Psoas muscle (tissue), 8 donors: ENCODE measurements around the gene BIRC7. TPM values are rescaled to one million over a fixed set of nuclear protein-coding genes. Genes with fewer than 3 reads are reported as not detected.

Experiments used
- ATAC-seq, 4 donors: fragments of 200-7000 bp; cut with Tn5 transposase; one replicate each; pipeline ENCODE4 v1.9.1; 2020; ENCODE audit warnings: moderate library complexity in 3 of 4, mild to moderate bottlenecking in 2 of 4
- DNase-seq, 2 donors: peaks; one replicate each; pipeline ENCODE4 v3.0.0-alpha.2; 2020
- H3K27ac ChIP-seq: fragments of 200-600 bp; one replicate; pipeline ENCODE4 v1.8.0; 2022
- H3K27me3 ChIP-seq, 3 donors: fragments of 200-600 bp in 1 of 3; one replicate each; pipeline versions ENCODE4 v1.6.1 to v1.8.0; 2013 to 2022; ENCODE audit warnings: low read length in 2 of 3, mild to moderate bottlenecking in 2 of 3, moderate library complexity in 1 of 3; ENCODE audit not compliant: insufficient read depth in 3 of 3
- H3K36me3 ChIP-seq, 2 donors: fragments of 200-600 bp in 1 of 2; one replicate each; pipeline versions ENCODE4 v1.6.1 to v1.8.0; 2013 to 2022; ENCODE audit warnings: low read depth in 1 of 2, mild to moderate bottlenecking in 1 of 2, moderate library complexity in 1 of 2; ENCODE audit not compliant: insufficient read depth in 1 of 2
- H3K4me1 ChIP-seq: fragments of 200-600 bp; one replicate; pipeline ENCODE4 v1.8.0; 2022
- H3K4me3 ChIP-seq: fragments of 200-600 bp; one replicate; pipeline ENCODE4 v1.8.0; 2022; ENCODE audit warnings: mild to moderate bottlenecking
- H3K9me3 ChIP-seq: fragments of 200-600 bp; one replicate; pipeline ENCODE4 v1.8.0; 2022
- CTCF ChIP-seq: fragments of 200-600 bp; IDR thresholded peaks from one replicate; pipeline ENCODE4 v1.8.0; 2022; ENCODE audit warnings: antibody characterized with exemption
- WGBS, 3 donors: extraction: QIAGEN DNeasy Blood & Tissue Kit; methylation state at CpG; one replicate each; pipeline versions ENCODE4 v1.1.6 to v1.1.7; 2013; 5-methylcytosine and 5-hydroxymethylcytosine counted together
- intact Hi-C, 2 donors: fragments of 100-400 bp; cut with DNase I; formaldehyde crosslinking; loops; one replicate each; pipeline versions ENCODE4 v1.11.0 to v1.14.2; 2022
- polyA plus RNA-seq, 3 donors: library from polyadenylated mRNA; stranded (reverse); fragments of 200-250 nt; gene quantifications; one replicate each; pipeline ENCODE4 v1.2.3, GENCODE V29; 2013
- total RNA-seq, 4 donors: library from RNA; stranded (reverse); fragmentation: NEBNext Ultra II Directional in 2 of 4; extraction: Animal tissue kit (Norgen Biotek cat#: 25700) in 2 of 4; gene quantifications; one replicate each; pipeline versions ENCODE4 v1.2.1 to v1.2.4, GENCODE V29; 2021 to 2023
- donor health status: healthy with polysubstance abuse.
- donor health status: DM: no; HTN: no; CAD: no; lungs with moderate emphysema.
- donor health status: Bipolar disorder and iron deficiency.
- donor health status: healthy.
- donor health status: DM: yes; HTN: yes; CAD: no.
- donor health status: DM: no; HTN: no; CAD: no.
- donor health status: DM: no; HTN: no; CAD: no.
- donor health status: DM: yes; HTN: yes; CAD: no.

BIRC7 gene
- total and polyA plus RNA-seq, 7 donors, result 0.04 TPM; not detected in 6

- DNase-seq, result no peak
- intact Hi-C loops, result no loop called here
Measured at GRCh38 chr20:63215101-63216040, 20.3 kb upstream of the BIRC7 start.

GRCh38 chr20:63216041-63216848 lies 19.5 kb upstream of the BIRC7 start, which contains the start of gene YTHDF1:
TSS of gene YTHDF1 (minus strand) at chr20:63216131. CDS start at chr20:63215892, 239 bp downstream.
- Histone ChIP-seq H3K4me3 (peak within 1 kb of the TSS; percentile 96), H3K27me3 (peaks cover 0 to 5% (median 2%) of the 10 kb centered on the region in 3 donors), H3K9me3 (no peaks in the 10 kb centered on the region), H3K36me3 (peaks cover 8 to 35% of the 10 kb centered on the region in 2 donors), H3K4me1 (peaks cover 42% of the 10 kb centered on the region), H3K27ac (peak within 1 kb of the TSS; percentile 84)
- peak; percentile 97 to 99 (median 98) for ATAC-seq
- WGBS, 3 donors, result 0 to 2% (median 1%) methylated on average over 20 to 96 of the region's 96 CpGs
- no peak for TF ChIP-seq CTCF
- intact Hi-C loops, result no loop called here
- peak; percentile 98 to 99 for DNase-seq

More at GRCh38 chr20:63215101-63216040, 20.3 kb upstream of the BIRC7 start:
- Histone ChIP-seq H3K4me1 (peaks cover 48% of the 10 kb centered on the region), H3K9me3 (no peaks in the 10 kb centered on the region), H3K36me3 (peaks cover 8 to 44% of the 10 kb centered on the region in 2 donors), H3K4me3 (peak overlapping the region; percentile 96), H3K27me3 (no peaks in the 10 kb centered on the region), H3K27ac (peak overlapping the region; percentile 84)
- 2 to 3% (median 2%) methylated on average over 58 to 81 of the region's 81 CpGs for WGBS, 3 donors
- peak; percentile 24 for TF ChIP-seq CTCF
- ATAC-seq, result peak in 1 of 4 donors; percentile 0

- intact Hi-C loops, result no loop called here
- peaks cover 7 to 30% of the 10 kb centered on the region in 2 donors for H3K36me3 ChIP-seq
Measured at GRCh38 chr20:63216849-63217471, 18.7 kb upstream of the BIRC7 start.

More at GRCh38 chr20:63216849-63217471, 18.7 kb upstream of the BIRC7 start:
- H3K4me3 ChIP-seq, result peak overlapping the region; percentile 96
- 67 to 75% (median 69%) methylated on average over 13 of the region's 13 CpGs for WGBS, 3 donors
- no peaks in the 10 kb centered on the region for H3K9me3 ChIP-seq
- peak overlapping the region; percentile 84 for H3K27ac ChIP-seq
- no peak for TF ChIP-seq CTCF
- H3K4me1 ChIP-seq, result peaks cover 37% of the 10 kb centered on the region
- H3K27me3 ChIP-seq, result peaks cover 0 to 5% (median 2%) of the 10 kb centered on the region in 3 donors
- DNase-seq, result no peak
- no peak for ATAC-seq
